Breast epithelium (tissue), 3 donors: ENCODE data around the gene NUMBL.

Experiments
- POLR2A ChIP-seq: fragments of 450-650 bp; IDR thresholded peaks from one replicate; pipeline ENCODE4 v1.6.1; 2016; ENCODE audit warnings: antibody characterized with exemption, mild to moderate bottlenecking, moderate library complexity
- POLR2AphosphoS5 ChIP-seq, 3 donors: sonication (generic); formaldehyde crosslinking; IDR thresholded peaks; one replicate each; pipeline ENCODE4 v1.6.1; 2017; ENCODE audit warnings: antibody characterized with exemption in 3 of 3
- TF ChIP-seq, protein P1 (sequence below), 3 donors: fragments of 450-650 bp; IDR thresholded peaks; one replicate each; pipeline ENCODE4 v1.5.1; 2016 to 2017; ENCODE audit warnings: antibody characterized with exemption in 3 of 3, mild to moderate bottlenecking in 3 of 3, moderate library complexity in 3 of 3

DNA sequence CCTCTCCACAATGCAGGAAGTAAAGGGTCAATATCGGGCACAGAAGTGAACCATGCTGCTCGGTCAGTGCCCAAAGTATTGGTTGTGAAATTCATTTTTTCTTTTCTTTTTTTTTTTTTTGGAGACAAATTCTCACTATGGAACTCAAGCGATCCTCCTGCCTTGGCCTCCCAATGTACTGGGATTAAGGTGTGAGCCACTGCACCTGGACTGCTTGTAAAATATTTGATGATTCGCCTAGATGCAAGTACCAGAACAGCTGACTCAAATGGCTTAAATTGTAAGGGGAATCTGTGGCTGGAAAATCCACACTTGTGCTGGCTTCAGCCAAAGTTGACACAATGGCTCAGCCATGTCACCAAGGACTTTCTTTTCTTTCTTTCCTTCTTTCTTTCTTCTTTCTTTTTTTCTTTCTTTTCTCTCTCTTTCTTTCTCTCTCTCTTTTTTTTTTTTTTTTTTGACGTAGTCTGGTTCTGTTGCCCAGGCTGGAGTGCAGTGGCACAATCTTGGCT lies 43.7 kb downstream of the NUMBL start:
- TF ChIP-seq, protein P1, sequence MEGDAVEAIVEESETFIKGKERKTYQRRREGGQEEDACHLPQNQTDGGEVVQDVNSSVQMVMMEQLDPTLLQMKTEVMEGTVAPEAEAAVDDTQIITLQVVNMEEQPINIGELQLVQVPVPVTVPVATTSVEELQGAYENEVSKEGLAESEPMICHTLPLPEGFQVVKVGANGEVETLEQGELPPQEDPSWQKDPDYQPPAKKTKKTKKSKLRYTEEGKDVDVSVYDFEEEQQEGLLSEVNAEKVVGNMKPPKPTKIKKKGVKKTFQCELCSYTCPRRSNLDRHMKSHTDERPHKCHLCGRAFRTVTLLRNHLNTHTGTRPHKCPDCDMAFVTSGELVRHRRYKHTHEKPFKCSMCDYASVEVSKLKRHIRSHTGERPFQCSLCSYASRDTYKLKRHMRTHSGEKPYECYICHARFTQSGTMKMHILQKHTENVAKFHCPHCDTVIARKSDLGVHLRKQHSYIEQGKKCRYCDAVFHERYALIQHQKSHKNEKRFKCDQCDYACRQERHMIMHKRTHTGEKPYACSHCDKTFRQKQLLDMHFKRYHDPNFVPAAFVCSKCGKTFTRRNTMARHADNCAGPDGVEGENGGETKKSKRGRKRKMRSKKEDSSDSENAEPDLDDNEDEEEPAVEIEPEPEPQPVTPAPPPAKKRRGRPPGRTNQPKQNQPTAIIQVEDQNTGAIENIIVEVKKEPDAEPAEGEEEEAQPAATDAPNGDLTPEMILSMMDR (IDR thresholded peaks at IDR 0.05): no peak
- TF ChIP-seq POLR2A: no peak
- TF ChIP-seq POLR2AphosphoS5 (IDR thresholded peaks at IDR 0.05): no peak
